Measurements from ENCODE around the gene SPATA2L. TPM values are rescaled to one million over a fixed set of nuclear protein-coding genes. Genes with fewer than 3 reads are reported as not detected.
"Not testable (repeated sequence)": the region's sequence is repeated elsewhere in the genome, so short reads cannot be mapped to it uniquely, and the experiment has no call there.

Gene SPATA2L
- total and polyA plus RNA-seq, 12 donors: 1.9 to 13.0 (median 3.1) TPM

DNA sequence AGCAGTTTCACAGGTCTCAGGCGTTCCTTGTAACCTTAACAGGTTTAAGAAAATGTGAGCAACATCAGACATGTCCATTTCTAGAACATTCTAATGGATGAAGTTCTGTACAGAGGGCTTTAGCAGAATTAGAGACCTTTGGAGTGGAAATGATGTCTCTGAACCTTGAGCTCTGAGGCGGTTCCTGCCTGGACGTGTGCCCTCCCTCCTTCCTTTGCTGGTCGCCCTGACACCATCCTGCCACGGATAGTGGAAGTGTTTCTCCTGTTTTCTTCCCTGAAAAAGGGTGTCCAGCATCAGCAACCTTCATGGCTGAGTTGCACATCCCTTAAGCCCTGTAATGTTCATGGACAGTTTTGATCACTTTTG, 32.7 kb downstream of the SPATA2L start:
- Histone ChIP-seq H3K9me3 (peaks cover 0 to 6% (median 0%) of the 10 kb centered on the region in 11 donors), H3K4me1 (peaks cover 0 to 4% (median 0%) of the 10 kb centered on the region in 9 donors), H3K27ac (no peak overlapping the region), H3K27me3 (no peaks in the 10 kb centered on the region), H3K4me3 (no peak overlapping the region), H3K36me3 (peaks cover 0 to 11% (median 0%) of the 10 kb centered on the region in 9 donors)
- intact Hi-C loops (cut with DNase I): no loop called here
- ATAC-seq (no peak), DNase-seq (no peak)
- 72 to 78% methylated on average over 5 of the region's 5 CpGs for WGBS, 2 donors
- TF ChIP-seq, protein P1, sequence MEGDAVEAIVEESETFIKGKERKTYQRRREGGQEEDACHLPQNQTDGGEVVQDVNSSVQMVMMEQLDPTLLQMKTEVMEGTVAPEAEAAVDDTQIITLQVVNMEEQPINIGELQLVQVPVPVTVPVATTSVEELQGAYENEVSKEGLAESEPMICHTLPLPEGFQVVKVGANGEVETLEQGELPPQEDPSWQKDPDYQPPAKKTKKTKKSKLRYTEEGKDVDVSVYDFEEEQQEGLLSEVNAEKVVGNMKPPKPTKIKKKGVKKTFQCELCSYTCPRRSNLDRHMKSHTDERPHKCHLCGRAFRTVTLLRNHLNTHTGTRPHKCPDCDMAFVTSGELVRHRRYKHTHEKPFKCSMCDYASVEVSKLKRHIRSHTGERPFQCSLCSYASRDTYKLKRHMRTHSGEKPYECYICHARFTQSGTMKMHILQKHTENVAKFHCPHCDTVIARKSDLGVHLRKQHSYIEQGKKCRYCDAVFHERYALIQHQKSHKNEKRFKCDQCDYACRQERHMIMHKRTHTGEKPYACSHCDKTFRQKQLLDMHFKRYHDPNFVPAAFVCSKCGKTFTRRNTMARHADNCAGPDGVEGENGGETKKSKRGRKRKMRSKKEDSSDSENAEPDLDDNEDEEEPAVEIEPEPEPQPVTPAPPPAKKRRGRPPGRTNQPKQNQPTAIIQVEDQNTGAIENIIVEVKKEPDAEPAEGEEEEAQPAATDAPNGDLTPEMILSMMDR (IDR thresholded peaks at IDR 0.05): no peak

- H3K27me3 ChIP-seq: no peaks in the 10 kb centered on the region
- no peak overlapping the region for H3K27ac ChIP-seq
- H3K36me3 ChIP-seq: peaks cover 0 to 19% (median 0%) of the 10 kb centered on the region in 9 donors
- ATAC-seq (no peak), DNase-seq (no peak)
- H3K4me1 ChIP-seq: no peaks in the 10 kb centered on the region
- intact Hi-C loops (cut with DNase I): no loop called here
- WGBS, 2 donors: 84 to 87% methylated on average over 9 of the region's 9 CpGs
- H3K9me3 ChIP-seq: peaks cover 0 to 6% (median 0%) of the 10 kb centered on the region in 11 donors
- H3K4me3 ChIP-seq: no peak overlapping the region
- TF ChIP-seq, protein P1 (IDR thresholded peaks at IDR 0.05): no peak
Observed at GRCh38 chr16:89667633-89668032, 33.9 kb downstream of the SPATA2L start.

- H3K27ac ChIP-seq; DNase-seq; intact Hi-C loops (cut with DNase I); H3K4me3 ChIP-seq; ATAC-seq; H3K9me3 ChIP-seq; H3K4me1 ChIP-seq; H3K27me3 ChIP-seq: not testable (repeated sequence)
- 40 to 54% methylated on average over 6 to 7 of the region's 7 CpGs for WGBS, 2 donors
- H3K36me3 ChIP-seq: peaks cover 0 to 19% (median 0%) of the 10 kb centered on the region in 9 donors
- TF ChIP-seq, protein P1 (IDR thresholded peaks at IDR 0.05): peak in 6 of 9 donors; percentile 12 to 39 (median 22)
Observed at GRCh38 chr16:89667000-89667399, 34.5 kb downstream of the SPATA2L start.

DNA sequence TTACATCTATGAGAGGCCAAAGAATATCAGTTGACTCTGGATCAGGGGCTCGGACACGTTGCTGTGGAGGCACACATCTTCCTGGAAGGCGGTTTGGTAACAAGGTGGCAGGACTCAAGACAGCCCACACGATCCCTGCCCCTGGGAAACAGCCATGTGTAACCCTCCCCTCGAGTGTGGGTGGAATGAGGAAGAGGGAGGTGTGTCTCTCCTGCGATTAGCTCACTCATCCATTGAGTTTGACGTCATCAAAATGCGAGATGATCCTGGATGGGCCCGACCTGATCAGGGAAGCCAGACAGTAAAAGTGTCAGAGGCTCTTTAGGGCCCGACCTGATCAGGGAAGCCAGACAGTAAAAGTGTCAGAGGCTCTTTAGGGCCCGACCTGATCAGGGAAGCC, 37.3 kb downstream of the SPATA2L start:
- H3K27me3 ChIP-seq; intact Hi-C loops (cut with DNase I); H3K9me3 ChIP-seq; H3K4me3 ChIP-seq; ATAC-seq; H3K27ac ChIP-seq; DNase-seq: not testable (repeated sequence)
- WGBS, 2 donors: 91 to 93% methylated on average over 10 of the region's 11 CpGs
- Histone ChIP-seq H3K4me1 (peaks cover 0 to 13% (median 0%) of the 10 kb centered on the region in 9 donors), H3K36me3 (peaks cover 0 to 35% (median 0%) of the 10 kb centered on the region in 9 donors)

DNA sequence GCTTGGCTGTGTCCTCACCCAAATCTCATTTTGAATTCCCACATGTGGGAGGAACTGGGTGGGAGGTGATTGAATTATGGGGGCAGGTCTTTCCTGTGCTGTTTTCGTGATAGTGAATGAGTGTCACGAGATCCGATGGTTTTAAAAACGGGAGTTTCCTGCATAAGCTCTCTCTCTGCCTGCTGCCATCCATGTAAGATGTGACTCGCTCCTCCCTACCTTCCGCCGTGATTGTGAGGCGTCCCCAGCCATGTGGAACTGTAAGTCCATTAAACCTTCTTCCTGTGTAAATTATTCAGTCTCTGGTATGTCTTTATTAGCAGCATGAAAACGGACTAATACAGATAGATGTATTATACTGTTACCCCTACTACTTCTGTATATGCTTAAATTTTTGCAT, 40.3 kb downstream of the SPATA2L start:
- no peaks in the 10 kb centered on the region for H3K27me3 ChIP-seq
- intact Hi-C loops (cut with DNase I): no loop called here
- DNase-seq (no peak), ATAC-seq (no peak)
- no peaks in the 10 kb centered on the region for H3K9me3 ChIP-seq
- WGBS, 2 donors: 90 to 92% methylated on average over 9 of the region's 9 CpGs
- TF ChIP-seq, protein P1 (IDR thresholded peaks at IDR 0.05): no peak
- H3K4me3 ChIP-seq: no peak overlapping the region
- peaks cover 0 to 35% (median 0%) of the 10 kb centered on the region in 9 donors for H3K36me3 ChIP-seq
- peaks cover 8 to 30% (median 17%) of the 10 kb centered on the region in 9 donors for H3K4me1 ChIP-seq
- H3K27ac ChIP-seq: no peak overlapping the region

Data from heart right ventricle (tissue), 16 donors.